HCT116 (cell line): ENCODE data around the gene CEACAM6. TPM values are rescaled to one million over a fixed set of nuclear protein-coding genes. Genes with fewer than 3 reads are reported as not detected.

ENCODE experiments used
- ATAC-seq: fragments of 200-7000 bp; cut with Tn5 transposase; 2 replicates; pipeline ENCODE4 v1.9.1; 2020; ENCODE audit warnings: mild to moderate bottlenecking, moderate library complexity
- BruUV-seq: library from RNA; stranded (reverse); fragments of 400-500 nt; replicated peaks from 2 replicates; lab custom pipeline; 2021; lab: Mats Ljungman, UMichigan
- CTCF ChIA-PET: fragments of 300-600 bp; sonication (Branson Sonifier 250); formaldehyde crosslinking; loops from one replicate; lab custom pipeline; 2021; ENCODE audit warnings: antibody characterized with exemption; lab: Charles Lee
- POLR2A ChIA-PET: fragments of 300-600, 350-600 bp; sonication (Branson Sonifier 250); formaldehyde crosslinking; loops from one replicate; lab custom pipeline; 2021; ENCODE audit warnings: antibody characterized with exemption; lab: Charles Lee
- RAD21 ChIA-PET, 2 experiments: fragments of 300-600 bp; sonication (Branson Sonifier 250); formaldehyde crosslinking; loops; one replicate each; lab custom pipeline; 2023; ENCODE audit warnings: low total read pairs in 2 of 2; ENCODE audit not compliant: uncharacterized antibody in 2 of 2, unreplicated experiment in 2 of 2, low non-redundant PET in 1 of 2; lab: Charles Lee
- DNase-seq: peaks from one replicate; pipeline ENCODE4 v3.0.0-alpha.2; 2010; ENCODE audit warnings: low read depth, low spot score
- H2AFZ ChIP-seq: fragments of 200-600 bp; shearing (Covaris generic), sonication (generic); 2 replicates; pipeline ENCODE4 v1.6.1; 2017; ENCODE audit warnings: low read depth, mixed run types, mixed read lengths, antibody characterized with exemption, low read length; ENCODE audit not compliant: poor library complexity, severe bottlenecking
- H3K27ac ChIP-seq: 2 replicates; pipeline ENCODE4 v1.5.1; 2012; ENCODE audit warnings: low read depth, low read length
- H3K27me3 ChIP-seq: fragments of 200-600 bp; sonication (generic); 2 replicates; pipeline ENCODE4 v1.6.1; 2016; ENCODE audit warnings: mixed run types, low read length, mixed read lengths; ENCODE audit not compliant: insufficient read depth
- H3K36me3 ChIP-seq, 2 experiments: fragments of 200-500 bp in 1 of 2; fragments of 200-600 bp in 1 of 2; sonication (Bioruptor generic) in 1 of 2; sonication (generic) in 1 of 2; 2 replicates each; pipeline versions ENCODE4 v1.5.1 to v1.6.1; 2014 to 2016; ENCODE audit warnings: low read length in 2 of 2, inconsistent platforms in 1 of 2, mixed read lengths in 1 of 2, mixed run types in 1 of 2; ENCODE audit not compliant: insufficient read depth in 2 of 2, control insufficient read depth in 1 of 2
- H3K4me1 ChIP-seq, 2 experiments: fragments of 200-600 bp in 1 of 2; sonication (generic) in 1 of 2; 2 replicates each; pipeline versions ENCODE4 v1.5.1 to v1.6.1; 2012 to 2017; ENCODE audit warnings: low read length in 2 of 2, inconsistent platforms in 1 of 2, mild to moderate bottlenecking in 1 of 2, mixed read lengths in 1 of 2, mixed run types in 1 of 2, moderate library complexity in 1 of 2; ENCODE audit not compliant: insufficient read depth in 2 of 2, control insufficient read depth in 1 of 2
- H3K4me2 ChIP-seq: fragments of 200-600 bp; sonication (generic); 2 replicates; pipeline ENCODE4 v1.6.1; 2017; ENCODE audit warnings: mixed run types, low read length, mixed read lengths
- H3K4me3 ChIP-seq, 2 experiments: fragments of 200-600 bp in 1 of 2; sonication (generic) in 1 of 2; replicated peaks in 1 of 2; 2 replicates each; pipeline ENCODE4 v1.5.1; 2011 to 2016; ENCODE audit warnings: low read length in 2 of 2, control low read depth in 1 of 2, low read depth in 1 of 2, mild to moderate bottlenecking in 1 of 2, mixed read lengths in 1 of 2, mixed run types in 1 of 2
- H3K79me2 ChIP-seq: fragments of 200-600 bp; sonication (generic); 2 replicates; pipeline ENCODE4 v1.6.1; 2017; ENCODE audit warnings: mild to moderate bottlenecking, mixed run types, low read length, moderate library complexity, mixed read lengths; ENCODE audit not compliant: insufficient read depth
- H3K9ac ChIP-seq: fragments of 200-600 bp; sonication (generic); 2 replicates; pipeline ENCODE4 v1.6.1; 2016; ENCODE audit warnings: low read length, mixed read lengths
- H3K9me2 ChIP-seq: fragments of 200-600 bp; sonication (generic), shearing (Covaris generic); 2 replicates; pipeline ENCODE4 v1.6.1; 2017; ENCODE audit warnings: mixed run types, mild to moderate bottlenecking, moderate library complexity; ENCODE audit not compliant: insufficient read depth
- H3K9me3 ChIP-seq, 2 experiments: fragments of 200-500 bp in 1 of 2; fragments of 200-600 bp in 1 of 2; sonication (Bioruptor generic) in 1 of 2; sonication (generic) in 1 of 2; 2 replicates each; pipeline ENCODE4 v1.6.1; 2014 to 2017; ENCODE audit warnings: low read length in 2 of 2, mixed read lengths in 2 of 2, inconsistent platforms in 1 of 2, low read depth in 1 of 2, mild to moderate bottlenecking in 1 of 2, mixed run types in 1 of 2, moderate library complexity in 1 of 2; ENCODE audit not compliant: control insufficient read depth in 1 of 2, insufficient read depth in 1 of 2
- H4K20me1 ChIP-seq: fragments of 200-600 bp; sonication (generic), shearing (Covaris generic); 2 replicates; pipeline ENCODE4 v1.6.1; 2017; ENCODE audit warnings: mixed run types, mild to moderate bottlenecking, moderate library complexity; ENCODE audit not compliant: insufficient read depth
- ATF3 ChIP-seq: IDR thresholded peaks from 2 replicates; pipeline ENCODE4 v1.6.1; 2012
- CTCF ChIP-seq, 3 experiments: fragments of 200-600 bp in 1 of 3; sonication (generic) in 1 of 3; IDR thresholded peaks in 2 of 3; conservative IDR thresholded peaks in 1 of 3; 2 replicates each; pipeline ENCODE4 v1.5.1; 2012 to 2017; ENCODE audit warnings: low read depth in 2 of 3, low read length in 2 of 3, antibody characterized with exemption in 1 of 3, borderline replicate concordance in 1 of 3, control low read depth in 1 of 3, mild to moderate bottlenecking in 1 of 3, mixed read lengths in 1 of 3, mixed run types in 1 of 3, moderate library complexity in 1 of 3; ENCODE audit not compliant: insufficient read depth in 1 of 3
- EGR1 ChIP-seq: IDR thresholded peaks from 2 replicates; pipeline ENCODE4 v1.6.1; 2012; ENCODE audit warnings: low read depth
- EZH2 ChIP-seq: fragments of 200-600 bp; sonication (generic); IDR thresholded peaks from 2 replicates; pipeline ENCODE4 v1.6.1; 2017; ENCODE audit warnings: antibody characterized with exemption, mixed run types
- MAX ChIP-seq: IDR thresholded peaks from 2 replicates; pipeline ENCODE4 v1.6.1; 2012
- POLR2A ChIP-seq: IDR thresholded peaks from 2 replicates; pipeline ENCODE4 v1.7.0; 2011; ENCODE audit warnings: borderline replicate concordance; ENCODE audit not compliant: insufficient read depth, insufficient read length; ENCODE audit errors: extremely low read depth
- POLR2AphosphoS5 ChIP-seq: IDR thresholded peaks from 2 replicates; pipeline ENCODE4 v1.6.1; 2011; ENCODE audit warnings: mild to moderate bottlenecking, low read depth, low read length, moderate library complexity
- SRF ChIP-seq: IDR thresholded peaks from 2 replicates; pipeline ENCODE4 v1.6.1; 2012; ENCODE audit warnings: low read depth
- YY1 ChIP-seq: IDR thresholded peaks from 2 replicates; pipeline ENCODE4 v1.6.1; 2011; ENCODE audit warnings: low read length, low read depth, moderate library complexity, mild to moderate bottlenecking; ENCODE audit not compliant: insufficient replicate concordance; ENCODE audit errors: extremely low read depth
- intact Hi-C: fragments of 100-400 bp; cut with micrococcal nuclease; formaldehyde crosslinking; loops from 2 replicates; pipeline ENCODE4 v1.10.0; 2022
- total RNA-seq: library from RNA; stranded (reverse); gene quantifications from one replicate; pipeline ENCODE4 v1.2.1, GENCODE V29; 2021; ENCODE audit not compliant: unreplicated experiment

Gene CEACAM6
- total RNA-seq, 1 experiment from 2014 or later = 0.59 TPM

GRCh38 chr19:41741244-41741554, 14.1 kb upstream of the CEACAM6 start:
- intact Hi-C loops = no loop called here
- no peak overlapping the region for H3K9ac ChIP-seq
- ChIA-PET CTCF (interaction anchor here (1.1 kb wide), 3 partner anchors 10 to 51 kb away, joined by 3 read pairs; no protein-coding TSS in a partner anchor), RAD21 (no interaction called here), POLR2A (no interaction called here)
- no peak for ATAC-seq
- no peak overlapping the region for H2AFZ ChIP-seq
- H3K4me3 ChIP-seq = no peak overlapping the region
- H3K4me2 ChIP-seq = no peak overlapping the region
- no peaks in the 10 kb centered on the region for H3K9me2 ChIP-seq
- H3K4me1 ChIP-seq = no peaks in the 10 kb centered on the region
- H3K27ac ChIP-seq = no peak overlapping the region
- BruUV-seq = no TSS peak
- H3K36me3 ChIP-seq = no peaks in the 10 kb centered on the region
- peaks cover 50% of the 10 kb centered on the region for H3K27me3 ChIP-seq
- TF ChIP-seq ATF3 = no peak
- no peak for TF ChIP-seq POLR2A
- no peak for TF ChIP-seq EZH2
- TF ChIP-seq POLR2AphosphoS5 = no peak
- TF ChIP-seq SRF = no peak
- TF ChIP-seq CTCF (IDR thresholded peaks at IDR 0.05 in 2 of 3, conservative IDR thresholded peaks at IDR 0.05 in 1 of 3; ENCODE audit: borderline replicate concordance in 1 of 3, insufficient read depth in 1 of 3, low read depth in 2 of 3, low read length in 2 of 3) = no peak
- TF ChIP-seq EGR1 = no peak
- TF ChIP-seq MAX = no peak
- no peak for TF ChIP-seq YY1
- no peaks in the 10 kb centered on the region for H4K20me1 ChIP-seq
- DNase-seq = no peak
- no peaks in the 10 kb centered on the region for H3K9me3 ChIP-seq
- H3K79me2 ChIP-seq = no peaks in the 10 kb centered on the region
